BLaER1 treated with 17β-estradiol and CSF1 and Interleukin-3, amounts not matched to agents 10 nM and 100 nM (cell line): ENCODE data around the gene RPL3.
"Not testable (repeated sequence)": the region's sequence is repeated elsewhere in the genome, so short reads cannot be mapped to it uniquely, and the experiment has no call there.

Source experiments
- H3K27ac ChIP-seq, 11 experiments: shearing (Covaris generic); formaldehyde crosslinking; 2 replicates each; pipeline ENCODE4 v1.8.1; 2022
- H3K27me3 ChIP-seq, 11 experiments: shearing (Covaris generic); formaldehyde crosslinking; 2 replicates each; pipeline ENCODE4 v1.8.1; 2022
- H3K36me3 ChIP-seq, 11 experiments: shearing (Covaris generic); formaldehyde crosslinking; 2 replicates each; pipeline ENCODE4 v1.8.1; 2022
- H3K4me1 ChIP-seq, 10 experiments: shearing (Covaris generic); formaldehyde crosslinking; 2 replicates each; pipeline ENCODE4 v1.8.1; 2022
- H3K4me2 ChIP-seq, 11 experiments: shearing (Covaris generic); formaldehyde crosslinking; 2 replicates each; pipeline ENCODE4 v1.8.1; 2022
- H3K4me3 ChIP-seq, 10 experiments: shearing (Covaris generic); formaldehyde crosslinking; 2 replicates each; pipeline ENCODE4 v1.8.1; 2022
- H3K9ac ChIP-seq, 11 experiments: shearing (Covaris generic); formaldehyde crosslinking; 2 replicates each; pipeline ENCODE4 v1.8.1; 2022
- H3K9me3 ChIP-seq, 11 experiments: shearing (Covaris generic); formaldehyde crosslinking; replicated peaks in 1 of 11; 2 replicates each; pipeline ENCODE4 v1.8.1; 2022
- H4K20me1 ChIP-seq, 11 experiments: shearing (Covaris generic); formaldehyde crosslinking; 2 replicates each; pipeline ENCODE4 v1.8.1; 2022
- Cebpa-rat ChIP-seq, 11 experiments: shearing (Covaris generic); IDR thresholded peaks; 2 replicates each; pipeline ENCODE4 v1.8.1; 2022

Gene RPL3

GRCh38 chr22:39336411-39336810, 17.0 kb upstream of the RPL3 start:
- Histone ChIP-seq H3K4me3 (no peak overlapping the region), H3K9ac (no peak overlapping the region), H3K9me3 (no peaks in the 10 kb centered on the region), H3K36me3 (no peaks in the 10 kb centered on the region), H3K27ac (no peak overlapping the region), H4K20me1 (no peaks in the 10 kb centered on the region), H3K4me2 (no peak overlapping the region), H3K4me1 (peaks cover 0 to 16% (median 2%) of the 10 kb centered on the region in 10 experiments; a peak in 8 of 20 replicates), H3K27me3 (no peaks in the 10 kb centered on the region)
- no peak for TF ChIP-seq Cebpa-rat (IDR thresholded peaks at IDR 0.05)

GRCh38 chr22:39332441-39333064, 13.1 kb upstream of the RPL3 start:
- H3K9me3 ChIP-seq, result no peaks in the 10 kb centered on the region
- no peak overlapping the region for H3K4me3 ChIP-seq
- H4K20me1 ChIP-seq, result no peaks in the 10 kb centered on the region
- H3K27ac ChIP-seq, result no peak overlapping the region; a peak in 1 of 22 replicates
- H3K9ac ChIP-seq, result no peak overlapping the region
- H3K36me3 ChIP-seq, result no peaks in the 10 kb centered on the region
- H3K4me2 ChIP-seq, result peak overlapping the region in 1 of 11 experiments; percentile 33; a peak in 3 of 22 replicates
- no peaks in the 10 kb centered on the region for H3K27me3 ChIP-seq
- H3K4me1 ChIP-seq, result peaks cover 0 to 46% (median 26%) of the 10 kb centered on the region in 10 experiments; a peak in 14 of 20 replicates
- TF ChIP-seq Cebpa-rat (IDR thresholded peaks at IDR 0.05), result no peak

- peaks cover 0 to 50% (median 27%) of the 10 kb centered on the region in 10 experiments; a peak in 14 of 20 replicates for H3K4me1 ChIP-seq
- H3K9me3 ChIP-seq, H3K36me3 ChIP-seq, H4K20me1 ChIP-seq, H3K27ac ChIP-seq, H3K4me3 ChIP-seq, H3K27me3 ChIP-seq, H3K4me2 ChIP-seq, H3K9ac ChIP-seq: not testable (repeated sequence)
These were observed 11.1 kb upstream of the RPL3 start for GRCh38 chr22:39330553-39330952.

GRCh38 chr22:39327995-39328754, 8.8 kb upstream of the RPL3 start:
- Histone ChIP-seq H3K4me3 (no peak overlapping the region), H3K9me3 (no peaks in the 10 kb centered on the region), H4K20me1 (no peaks in the 10 kb centered on the region), H3K27me3 (no peaks in the 10 kb centered on the region), H3K4me2 (peak overlapping the region in 9 of 11 experiments; percentile 34 to 85 (median 66); a peak in 13 of 22 replicates), H3K4me1 (peaks cover 0 to 58% (median 31%) of the 10 kb centered on the region in 10 experiments; a peak in 14 of 20 replicates), H3K27ac (peak overlapping the region in 7 of 11 experiments; percentile 32 to 67 (median 54); a peak in 12 of 22 replicates), H3K9ac (no peak overlapping the region; a peak in 2 of 22 replicates), H3K36me3 (no peaks in the 10 kb centered on the region)
- TF ChIP-seq Cebpa-rat (IDR thresholded peaks at IDR 0.05), result no peak

- H3K27me3 ChIP-seq, result no peaks in the 10 kb centered on the region
- no peaks in the 10 kb centered on the region for H3K36me3 ChIP-seq
- no peaks in the 10 kb centered on the region for H4K20me1 ChIP-seq
- H3K27ac ChIP-seq, result no peak overlapping the region
- H3K9ac ChIP-seq, result no peak overlapping the region
- H3K4me1 ChIP-seq, result peaks cover 0 to 41% (median 23%) of the 10 kb centered on the region in 10 experiments; a peak in 18 of 20 replicates
- no peak overlapping the region for H3K4me3 ChIP-seq
- H3K4me2 ChIP-seq, result peak overlapping the region in 2 of 11 experiments; percentile 25 to 37; a peak in 2 of 22 replicates
- no peaks in the 10 kb centered on the region for H3K9me3 ChIP-seq
- no peak for TF ChIP-seq Cebpa-rat (IDR thresholded peaks at IDR 0.05)
These were observed 6.0 kb upstream of the RPL3 start for GRCh38 chr22:39325392-39325932.

- H3K9ac ChIP-seq, result peak overlapping the region; percentile 90 to 99 (median 97); a peak in 20 of 22 replicates
- peaks cover 31 to 37% (median 34%) of the 10 kb centered on the region in 11 experiments for H4K20me1 ChIP-seq
- H3K4me2 ChIP-seq, result peak overlapping the region; percentile 65 to 95 (median 83)
- peak overlapping the region; percentile 75 to 97 (median 83) for H3K4me3 ChIP-seq
- peak overlapping the region in 10 of 11 experiments; percentile 89 to 99 (median 96); a peak in 20 of 22 replicates for H3K27ac ChIP-seq
- H3K9me3 ChIP-seq, H3K27me3 ChIP-seq: not testable (repeated sequence)
- peaks cover 28 to 34% (median 32%) of the 10 kb centered on the region in 11 experiments for H3K36me3 ChIP-seq
- peaks cover 26 to 38% (median 33%) of the 10 kb centered on the region in 10 experiments for H3K4me1 ChIP-seq
These were observed 1.2 kb upstream of the RPL3 start for GRCh38 chr22:39320616-39321029.

- peaks cover 44 to 52% (median 46%) of the 10 kb centered on the region in 10 experiments for H3K4me1 ChIP-seq
- no peaks in the 10 kb centered on the region for H3K27me3 ChIP-seq
- peaks cover 47 to 53% (median 51%) of the 10 kb centered on the region in 11 experiments for H3K36me3 ChIP-seq
- H3K4me3 ChIP-seq, result peak overlapping the region; percentile 75 to 97 (median 86)
- peak overlapping the region; percentile 90 to 99 (median 97) for H3K9ac ChIP-seq
- peak overlapping the region; percentile 90 to 100 (median 97) for H3K4me2 ChIP-seq
- no peak for TF ChIP-seq Cebpa-rat (IDR thresholded peaks at IDR 0.05)
- H3K9me3 ChIP-seq, result no peaks in the 10 kb centered on the region
- peaks cover 51 to 56% (median 53%) of the 10 kb centered on the region in 11 experiments for H4K20me1 ChIP-seq
- peak overlapping the region; percentile 84 to 99 (median 96) for H3K27ac ChIP-seq
These were observed 728 bp downstream of the RPL3 start for GRCh38 chr22:39318507-39319283.

- peak overlapping the region; percentile 75 to 97 (median 86) for H3K4me3 ChIP-seq
- H3K27ac ChIP-seq, result peak overlapping the region; percentile 84 to 99 (median 96); a peak in 21 of 22 replicates
- no peaks in the 10 kb centered on the region for H3K27me3 ChIP-seq
- peaks cover 58 to 64% (median 61%) of the 10 kb centered on the region in 11 experiments for H4K20me1 ChIP-seq
- H3K4me1 ChIP-seq, result peaks cover 51 to 59% (median 54%) of the 10 kb centered on the region in 10 experiments
- no peaks in the 10 kb centered on the region for H3K9me3 ChIP-seq
- peak overlapping the region; percentile 90 to 99 (median 97) for H3K9ac ChIP-seq
- H3K36me3 ChIP-seq, result peaks cover 55 to 60% (median 59%) of the 10 kb centered on the region in 11 experiments
- no peak for TF ChIP-seq Cebpa-rat (IDR thresholded peaks at IDR 0.05)
- H3K4me2 ChIP-seq, result peak overlapping the region; percentile 90 to 100 (median 97)
These were observed 1.5 kb downstream of the RPL3 start for GRCh38 chr22:39317775-39318506.
